Stimulated activated CD4-positive, alpha-beta T cell treated with anti-CD3 and anti-CD28 coated beads, Interleukin-12 subunit alpha, Interleukin-12 subunit beta, amount 100 ng/mL, for 4 hours (primary cell): ENCODE measurements around the gene VPS4A.
A peak's percentile ranks its signal among the peaks of the same experiment; 100 is the strongest.

Experiments used
- DNase-seq: peaks from one replicate; pipeline ENCODE4 v3.0.0-alpha.2; 2020

VPS4A gene

GRCh38 chr16:69307856-69308255 lies 3.3 kb upstream of the VPS4A start:
- DNase-seq, result no peak

GRCh38 chr16:69309316-69309715 lies 1.8 kb upstream of the VPS4A start:
- no peak for DNase-seq

GRCh38 chr16:69311533-69312387 lies 610 bp downstream of the VPS4A start:
- DNase-seq, result peak; percentile 38

- no peak for DNase-seq
Measured at GRCh38 chr16:69313469-69313868, 2.3 kb downstream of the VPS4A start.

- DNase-seq, result no peak
Measured at GRCh38 chr16:69314534-69314933, 3.4 kb downstream of the VPS4A start.

GRCh38 chr16:69315486-69316311 lies 4.5 kb downstream of the VPS4A start:
- DNase-seq, result no peak

- no peak for DNase-seq
Measured at GRCh38 chr16:69316595-69317034, 5.5 kb downstream of the VPS4A start.

GRCh38 chr16:69318177-69318910 lies 7.2 kb downstream of the VPS4A start:
- DNase-seq, result no peak

GRCh38 chr16:69318911-69319289 lies 7.8 kb downstream of the VPS4A start:
- no peak for DNase-seq

- no peak for DNase-seq
Measured at GRCh38 chr16:69319381-69319780, 8.2 kb downstream of the VPS4A start.

- DNase-seq, result no peak
Measured at GRCh38 chr16:69319826-69320739, 8.9 kb downstream of the VPS4A start.

GRCh38 chr16:69320740-69321073 lies 9.6 kb downstream of the VPS4A start:
- no peak for DNase-seq

- DNase-seq, result no peak
Measured at GRCh38 chr16:69321080-69321479, 9.9 kb downstream of the VPS4A start.

GRCh38 chr16:69322343-69322742 lies 11.2 kb downstream of the VPS4A start:
- no peak for DNase-seq

- DNase-seq, result no peak
Measured at GRCh38 chr16:69323415-69323814, 12.3 kb downstream of the VPS4A start.

- DNase-seq, result no peak
Measured at GRCh38 chr16:69324013-69324531, 12.9 kb downstream of the VPS4A start.

GRCh38 chr16:69324585-69325253 lies 13.6 kb downstream of the VPS4A start:
- no peak for DNase-seq

GRCh38 chr16:69325784-69326171 lies 14.6 kb downstream of the VPS4A start:
- DNase-seq, result no peak

- DNase-seq, result no peak
Measured at GRCh38 chr16:69326172-69326873, 15.2 kb downstream of the VPS4A start.

- no peak for DNase-seq
Measured at GRCh38 chr16:69327585-69328310, 16.6 kb downstream of the VPS4A start.
